H9 (cell line): ENCODE data around the gene UMOD. TPM values are rescaled to one million over a fixed set of nuclear protein-coding genes. Genes with fewer than 3 reads are reported as not detected.

Experiments used
- DNase-seq: peaks from one replicate; pipeline ENCODE4 v3.0.0-alpha.2; 2017
- H2AFZ ChIP-seq: one replicate; pipeline ENCODE4 v1.6.1; 2013; ENCODE audit warnings: mild to moderate bottlenecking, low read length, control low read depth, moderate library complexity
- H2AK5ac ChIP-seq: 2 replicates; pipeline ENCODE4 v1.6.1; 2013; ENCODE audit warnings: low read length, control low read depth, mixed read lengths; ENCODE audit not compliant: insufficient read length
- H2BK120ac ChIP-seq: one replicate; pipeline ENCODE4 v1.6.1; 2013; ENCODE audit warnings: low read depth, mild to moderate bottlenecking, low read length, control low read depth, inconsistent platforms; ENCODE audit not compliant: poor library complexity, severe bottlenecking
- H2BK12ac ChIP-seq: 2 replicates; pipeline ENCODE4 v1.6.1; 2013; ENCODE audit warnings: low read length, control low read depth, mixed read lengths, low read depth; ENCODE audit not compliant: insufficient read length
- H2BK15ac ChIP-seq: 2 replicates; pipeline ENCODE4 v1.6.1; 2013; ENCODE audit warnings: low read depth, low read length, control low read depth
- H2BK20ac ChIP-seq: one replicate; pipeline ENCODE4 v1.6.1; 2013; ENCODE audit warnings: low read depth, mild to moderate bottlenecking, low read length, control low read depth, inconsistent platforms; ENCODE audit not compliant: poor library complexity, severe bottlenecking
- H2BK5ac ChIP-seq: 2 replicates; pipeline ENCODE4 v1.6.1; 2013; ENCODE audit warnings: low read length, control low read depth, mixed read lengths; ENCODE audit not compliant: insufficient read length
- H3K14ac ChIP-seq: 2 replicates; pipeline ENCODE4 v1.6.1; 2013; ENCODE audit warnings: low read length, control low read depth; ENCODE audit not compliant: insufficient read depth
- H3K18ac ChIP-seq: 2 replicates; pipeline ENCODE4 v1.6.1; 2013; ENCODE audit warnings: low read depth, mild to moderate bottlenecking, mixed read lengths, low read length, control low read depth; ENCODE audit not compliant: insufficient read length
- H3K23ac ChIP-seq: 2 replicates; pipeline ENCODE4 v1.6.1; 2013; ENCODE audit warnings: low read length, control low read depth, mixed read lengths, low read depth; ENCODE audit not compliant: insufficient read length
- H3K23me2 ChIP-seq: 2 replicates; pipeline ENCODE4 v1.6.1; 2013; ENCODE audit warnings: low read depth, mild to moderate bottlenecking, mixed read lengths, low read length, control low read depth; ENCODE audit not compliant: insufficient read length, poor library complexity, severe bottlenecking
- H3K27ac ChIP-seq: 2 replicates; pipeline ENCODE4 v1.5.1; 2013; ENCODE audit warnings: low read length, control low read depth, mixed read lengths, low read depth; ENCODE audit not compliant: insufficient read length
- H3K27me3 ChIP-seq: 2 replicates; pipeline ENCODE4 v1.6.1; 2013; ENCODE audit warnings: low read length, control low read depth, inconsistent platforms; ENCODE audit not compliant: insufficient read depth
- H3K4ac ChIP-seq: 2 replicates; pipeline ENCODE4 v1.6.1; 2013; ENCODE audit warnings: low read depth, mild to moderate bottlenecking, control low read depth, inconsistent platforms, low read length, moderate library complexity
- H3K4me1 ChIP-seq: 2 replicates; pipeline ENCODE4 v1.6.1; 2013; ENCODE audit warnings: low read length, control low read depth, inconsistent platforms; ENCODE audit not compliant: insufficient read depth
- H3K4me2 ChIP-seq: 2 replicates; pipeline ENCODE4 v1.6.1; 2013; ENCODE audit warnings: low read length, control low read depth, mixed read lengths; ENCODE audit not compliant: insufficient read length, insufficient read depth
- H3K56ac ChIP-seq: 2 replicates; pipeline ENCODE4 v1.6.1; 2013; ENCODE audit warnings: low read depth, mild to moderate bottlenecking, mixed read lengths, low read length, control low read depth; ENCODE audit not compliant: insufficient read length
- H3K79me1 ChIP-seq: 2 replicates; pipeline ENCODE4 v1.6.1; 2013; ENCODE audit warnings: low read depth, mild to moderate bottlenecking, moderate library complexity, low read length, control low read depth, inconsistent platforms; ENCODE audit not compliant: insufficient read depth, poor library complexity, severe bottlenecking
- H3K79me2 ChIP-seq: 2 replicates; pipeline ENCODE4 v1.6.1; 2013; ENCODE audit warnings: low read length, control low read depth, inconsistent platforms; ENCODE audit not compliant: insufficient read depth
- H3K9ac ChIP-seq: 2 replicates; pipeline ENCODE4 v1.6.1; 2013; ENCODE audit warnings: low read length, control low read depth, mixed read lengths; ENCODE audit not compliant: insufficient read length; ENCODE audit errors: extremely low read depth
- H3K9me3 ChIP-seq: one replicate; pipeline ENCODE4 v1.6.1; 2013; ENCODE audit warnings: low read depth, low read length, inconsistent platforms; ENCODE audit not compliant: control insufficient read depth
- H3T11ph ChIP-seq: one replicate; pipeline ENCODE4 v1.6.1; 2013; ENCODE audit warnings: mild to moderate bottlenecking, low read length, control low read depth, inconsistent platforms
- H4K20me1 ChIP-seq: one replicate; pipeline ENCODE4 v1.6.1; 2013; ENCODE audit not compliant: control insufficient read depth, insufficient read length, insufficient read depth
- H4K5ac ChIP-seq: 2 replicates; pipeline ENCODE4 v1.6.1; 2013; ENCODE audit warnings: low read depth, mild to moderate bottlenecking, mixed read lengths, low read length, control low read depth; ENCODE audit not compliant: insufficient read length
- H4K8ac ChIP-seq: replicated peaks from 2 replicates; pipeline ENCODE4 v1.6.1; 2013; ENCODE audit warnings: low read length, control low read depth, mixed read lengths, low read depth; ENCODE audit not compliant: insufficient read length
- H4K91ac ChIP-seq: 2 replicates; pipeline ENCODE4 v1.6.1; 2013; ENCODE audit warnings: low read depth, mild to moderate bottlenecking, moderate library complexity, mixed read lengths, low read length, control low read depth; ENCODE audit not compliant: insufficient read length
- H3K27ac Mint-ChIP-seq, 3 experiments: 2 replicates in 2 of 3; 3 replicates in 1 of 3; pipeline ENCODE4 v1.8.0; 2020 to 2021; ENCODE audit warnings: mixed read lengths in 3 of 3, mild to moderate bottlenecking in 1 of 3, moderate library complexity in 1 of 3
- H3K27me3 Mint-ChIP-seq: 2 replicates; pipeline ENCODE4 v1.8.0; 2021; ENCODE audit warnings: low read depth, mild to moderate bottlenecking, moderate library complexity, mixed read lengths
- H3K36me3 Mint-ChIP-seq, 3 experiments: 2 replicates in 2 of 3; 3 replicates in 1 of 3; pipeline ENCODE4 v1.8.0; 2020 to 2021; ENCODE audit warnings: low read depth in 3 of 3, mixed read lengths in 3 of 3; ENCODE audit not compliant: insufficient read depth in 1 of 3
- H3K4me1 Mint-ChIP-seq, 2 experiments: 2 replicates each; pipeline ENCODE4 v1.8.0; 2020; ENCODE audit warnings: mixed read lengths in 2 of 2
- H3K4me3 Mint-ChIP-seq, 2 experiments: 2 replicates in 1 of 2; 3 replicates in 1 of 2; pipeline ENCODE4 v1.8.0; 2020 to 2021; ENCODE audit warnings: mild to moderate bottlenecking in 2 of 2, mixed read lengths in 2 of 2, moderate library complexity in 1 of 2
- H3K9me3 Mint-ChIP-seq, 2 experiments: 2 replicates in 1 of 2; 3 replicates in 1 of 2; pipeline ENCODE4 v1.8.0; 2020; ENCODE audit warnings: mild to moderate bottlenecking in 2 of 2, mixed read lengths in 2 of 2, moderate library complexity in 1 of 2
- CTCF ChIP-seq: fragments of 200-600 bp; sonication (generic); conservative IDR thresholded peaks from 3 replicates; pipeline ENCODE4 v1.8.0; 2021; ENCODE audit warnings: antibody characterized with exemption, mild to moderate bottlenecking
- WGBS: extraction: QIAGEN DNeasy Blood & Tissue Kit; methylation state at CpG from one replicate; pipeline ENCODE4 v1.1.7; 2013; ENCODE audit warnings: missing lambda C conversion rate, low lambda C conversion rate, mixed read lengths; ENCODE audit not compliant: insufficient read length; ENCODE audit errors: extremely low coverage; 5-methylcytosine and 5-hydroxymethylcytosine counted together
- total RNA-seq: library from RNA; stranded (reverse); gene quantifications from 2 replicates; pipeline ENCODE4 v1.2.1, GENCODE V29; 2021

Gene UMOD
- total RNA-seq, 1 experiment from 2014 or later, result not detected

GRCh38 chr16:20395946-20396345 lies 43.4 kb upstream of the UMOD start:
- no peak overlapping the region for H3K4me3 Mint-ChIP-seq
- no peak overlapping the region for H3T11ph ChIP-seq
- WGBS, result no CpG with 5 or more reads among the region's 2 CpGs

More at GRCh38 chr16:20395946-20396345, 43.4 kb upstream of the UMOD start:
- H3K23ac ChIP-seq, result no peak overlapping the region
- no peak overlapping the region for H3K4ac ChIP-seq
- no peaks in the 10 kb centered on the region for H3K27me3 ChIP-seq
- Mint-ChIP-seq H3K27ac (no peak overlapping the region), H3K27me3 (no peaks in the 10 kb centered on the region), H3K4me1 (peaks cover 4 to 6% of the 10 kb centered on the region in 2 experiments), H3K9me3 (no peaks in the 10 kb centered on the region), H3K36me3 (no peaks in the 10 kb centered on the region)
- H2BK15ac ChIP-seq, result no peak overlapping the region
- H3K14ac ChIP-seq, result no peak overlapping the region
- H4K5ac ChIP-seq, result no peak overlapping the region
- no peak for DNase-seq
- H2BK5ac ChIP-seq, result no peak overlapping the region
- H4K20me1 ChIP-seq, result no peaks in the 10 kb centered on the region
- H3K9ac ChIP-seq, result no peak overlapping the region
- no peak overlapping the region for H3K4me2 ChIP-seq
- H3K18ac ChIP-seq, result no peak overlapping the region
- H3K56ac ChIP-seq, result no peak overlapping the region
- H2BK20ac ChIP-seq, result no peak overlapping the region
- H4K8ac ChIP-seq, result no peak overlapping the region
- H2AFZ ChIP-seq, result no peak overlapping the region
- H3K79me2 ChIP-seq, result no peaks in the 10 kb centered on the region
- no peak overlapping the region for H2BK12ac ChIP-seq
- H3K23me2 ChIP-seq, result no peaks in the 10 kb centered on the region
- H3K9me3 ChIP-seq, result no peaks in the 10 kb centered on the region
- H3K79me1 ChIP-seq, result no peaks in the 10 kb centered on the region
- no peak for TF ChIP-seq CTCF
- no peak overlapping the region for H2BK120ac ChIP-seq
- no peak overlapping the region for H2AK5ac ChIP-seq
- no peak overlapping the region for H4K91ac ChIP-seq
- no peak overlapping the region for H3K27ac ChIP-seq
- no peaks in the 10 kb centered on the region for H3K4me1 ChIP-seq
